ENCODE measurements around the gene SLC6A18. TPM values are rescaled to one million over a fixed set of nuclear protein-coding genes. Genes with fewer than 3 reads are reported as not detected.

The SLC6A18 gene
- polyA plus RNA-seq, 1 experiment: not detected

GRCh38 chr5:1252681-1253080 is 27.5 kb downstream of the SLC6A18 start:
- DNase-seq (ENCODE audit: low read depth, low spot score): no peak
- TF ChIP-seq CTCF (IDR thresholded peaks at IDR 0.05; ENCODE audit: low read depth, low read length): no peak
- Histone ChIP-seq H3K27me3 (ENCODE audit: control insufficient read depth, insufficient read depth, low read length) (no peaks in the 10 kb centered on the region), H3K27ac (ENCODE audit: low read depth, low read length) (no peak overlapping the region), H3K9me3 (ENCODE audit: control insufficient read depth, insufficient read depth, low read length) (peaks cover 46% of the 10 kb centered on the region), H3K4me3 (ENCODE audit: low read depth, low read length) (no peak overlapping the region)
- ChIA-PET POLR2A (no interaction called here), CTCF (no interaction called here)

- ChIA-PET POLR2A (no interaction called here), CTCF (no interaction called here)
- TF ChIP-seq CTCF (IDR thresholded peaks at IDR 0.05; ENCODE audit: low read depth, low read length): no peak
- H3K9me3 ChIP-seq (ENCODE audit: control insufficient read depth, insufficient read depth, low read length): peaks cover 55% of the 10 kb centered on the region
- H3K4me3 ChIP-seq (ENCODE audit: low read depth, low read length): no peak overlapping the region
- H3K27ac ChIP-seq (ENCODE audit: low read depth, low read length): no peak overlapping the region
- no peaks in the 10 kb centered on the region for H3K27me3 ChIP-seq (ENCODE audit: control insufficient read depth, insufficient read depth, low read length)
- DNase-seq (ENCODE audit: low read depth, low spot score): no peak
Observed at GRCh38 chr5:1253456-1254105, 28.4 kb downstream of the SLC6A18 start.

GRCh38 chr5:1254196-1254595 is 29.0 kb downstream of the SLC6A18 start:
- no peak for DNase-seq (ENCODE audit: low read depth, low spot score)
- POLR2A ChIA-PET: no interaction called here

GRCh38 chr5:1255081-1255561 is 29.9 kb downstream of the SLC6A18 start:
- DNase-seq (ENCODE audit: low read depth, low spot score): no peak
- Histone ChIP-seq H3K27me3 (ENCODE audit: control insufficient read depth, insufficient read depth, low read length) (no peaks in the 10 kb centered on the region), H3K4me3 (ENCODE audit: low read depth, low read length) (no peak overlapping the region), H3K27ac (ENCODE audit: low read depth, low read length) (no peak overlapping the region), H3K9me3 (ENCODE audit: control insufficient read depth, insufficient read depth, low read length) (peaks cover 70% of the 10 kb centered on the region)
- POLR2A ChIA-PET: no interaction called here
- TF ChIP-seq CTCF (IDR thresholded peaks at IDR 0.05; ENCODE audit: low read depth, low read length): no peak
- CTCF ChIA-PET: no interaction called here

More at GRCh38 chr5:1254196-1254595, 29.0 kb downstream of the SLC6A18 start:
- TF ChIP-seq CTCF (IDR thresholded peaks at IDR 0.05; ENCODE audit: low read depth, low read length): no peak
- H3K27ac ChIP-seq (ENCODE audit: low read depth, low read length): no peak overlapping the region
- peaks cover 61% of the 10 kb centered on the region for H3K9me3 ChIP-seq (ENCODE audit: control insufficient read depth, insufficient read depth, low read length)
- no peaks in the 10 kb centered on the region for H3K27me3 ChIP-seq (ENCODE audit: control insufficient read depth, insufficient read depth, low read length)
- CTCF ChIA-PET: no interaction called here
- no peak overlapping the region for H3K4me3 ChIP-seq (ENCODE audit: low read depth, low read length)

- TF ChIP-seq CTCF (IDR thresholded peaks at IDR 0.05; ENCODE audit: low read depth, low read length): no peak
- no peaks in the 10 kb centered on the region for H3K27me3 ChIP-seq (ENCODE audit: control insufficient read depth, insufficient read depth, low read length)
Observed at GRCh38 chr5:1256776-1257175, 31.6 kb downstream of the SLC6A18 start.

More at GRCh38 chr5:1256776-1257175, 31.6 kb downstream of the SLC6A18 start:
- POLR2A ChIA-PET: no interaction called here
- no peak for DNase-seq (ENCODE audit: low read depth, low spot score)
- Histone ChIP-seq H3K4me3 (ENCODE audit: low read depth, low read length) (no peak overlapping the region), H3K27ac (ENCODE audit: low read depth, low read length) (no peak overlapping the region), H3K9me3 (ENCODE audit: control insufficient read depth, insufficient read depth, low read length) (peaks cover 85% of the 10 kb centered on the region)
- CTCF ChIA-PET: no interaction called here
